ENCODE measurements around the gene PPP1R14C.

DNA sequence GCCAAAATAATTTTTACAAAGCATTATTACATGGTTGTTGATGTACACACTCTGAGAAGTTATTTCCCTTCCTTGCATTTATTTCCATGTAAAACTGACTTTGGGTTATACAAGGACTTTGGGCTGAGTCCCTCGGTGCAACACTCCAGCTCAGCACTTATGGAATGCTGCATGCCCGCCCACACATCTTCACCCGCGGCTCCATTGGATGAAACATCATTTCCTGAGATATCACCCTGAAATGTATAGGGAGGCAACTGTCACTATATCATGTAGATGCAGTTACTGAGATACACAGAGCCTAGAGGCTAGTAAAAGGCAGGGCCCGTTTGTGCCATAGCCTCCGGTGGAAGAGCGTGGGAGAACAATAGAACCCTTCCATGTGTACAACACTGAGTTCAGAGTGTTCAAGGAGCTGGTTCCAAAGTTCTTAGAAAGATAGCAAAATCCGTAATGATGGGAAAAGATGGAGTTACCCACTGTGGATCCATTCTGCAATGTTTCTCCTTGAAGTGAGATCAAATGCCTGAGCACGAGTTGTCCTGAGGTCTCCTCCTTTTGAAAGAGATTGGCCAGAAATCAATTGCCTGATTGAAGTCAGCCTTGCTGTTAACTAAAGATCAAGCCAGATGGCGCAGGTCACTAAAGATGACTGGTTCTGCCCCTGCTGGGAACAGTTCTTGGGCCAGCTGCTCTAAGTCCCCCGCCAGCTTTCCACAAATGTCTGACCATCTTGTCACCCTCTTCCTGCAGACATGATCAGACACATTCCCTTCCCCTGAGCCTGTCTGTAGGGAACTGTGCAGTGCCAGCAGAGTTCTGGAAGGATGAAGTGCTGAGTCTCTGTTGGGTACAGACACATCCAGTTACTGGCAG, 125.1 kb downstream of the PPP1R14C start:
- TF ChIP-seq, protein P1, sequence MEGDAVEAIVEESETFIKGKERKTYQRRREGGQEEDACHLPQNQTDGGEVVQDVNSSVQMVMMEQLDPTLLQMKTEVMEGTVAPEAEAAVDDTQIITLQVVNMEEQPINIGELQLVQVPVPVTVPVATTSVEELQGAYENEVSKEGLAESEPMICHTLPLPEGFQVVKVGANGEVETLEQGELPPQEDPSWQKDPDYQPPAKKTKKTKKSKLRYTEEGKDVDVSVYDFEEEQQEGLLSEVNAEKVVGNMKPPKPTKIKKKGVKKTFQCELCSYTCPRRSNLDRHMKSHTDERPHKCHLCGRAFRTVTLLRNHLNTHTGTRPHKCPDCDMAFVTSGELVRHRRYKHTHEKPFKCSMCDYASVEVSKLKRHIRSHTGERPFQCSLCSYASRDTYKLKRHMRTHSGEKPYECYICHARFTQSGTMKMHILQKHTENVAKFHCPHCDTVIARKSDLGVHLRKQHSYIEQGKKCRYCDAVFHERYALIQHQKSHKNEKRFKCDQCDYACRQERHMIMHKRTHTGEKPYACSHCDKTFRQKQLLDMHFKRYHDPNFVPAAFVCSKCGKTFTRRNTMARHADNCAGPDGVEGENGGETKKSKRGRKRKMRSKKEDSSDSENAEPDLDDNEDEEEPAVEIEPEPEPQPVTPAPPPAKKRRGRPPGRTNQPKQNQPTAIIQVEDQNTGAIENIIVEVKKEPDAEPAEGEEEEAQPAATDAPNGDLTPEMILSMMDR (conservative IDR thresholded peaks at IDR 0.05; ENCODE audit: low read depth, low read length): no peak
- TF ChIP-seq EZH2 (IDR thresholded peaks at IDR 0.05; ENCODE audit: borderline replicate concordance, low read depth, low read length, poor library complexity, severe bottlenecking): no peak

Data from A673 (cell line).